HAP-1 (cell line): Measurements from ENCODE around the gene TK2.
"Not testable (repeated sequence)": the region's sequence is repeated elsewhere in the genome, so short reads cannot be mapped to it uniquely, and the experiment has no call there.

ENCODE experiments used
- DNase-seq, 2 experiments: peaks; one replicate each; pipeline ENCODE4 v3.0.0-alpha.2; 2016 to 2020; ENCODE audit warnings: low spot score in 2 of 2
- H3K27me3 ChIP-seq: fragments of 250-450 bp; sonication (Bioruptor Pico); 2 replicates; pipeline ENCODE4 v1.5.1; 2020; ENCODE audit warnings: low read depth, mild to moderate bottlenecking, moderate library complexity
- H3K36me3 ChIP-seq: fragments of 250-450 bp; sonication (Bioruptor Pico); replicated peaks from 2 replicates; pipeline ENCODE4 v1.5.1; 2020; ENCODE audit warnings: mild to moderate bottlenecking
- H3K4me1 ChIP-seq: fragments of 250-450 bp; sonication (Bioruptor Pico); 2 replicates; pipeline ENCODE4 v1.5.1; 2020; ENCODE audit warnings: mild to moderate bottlenecking
- H3K4me3 ChIP-seq: fragments of 250-450 bp; sonication (Bioruptor Pico); 2 replicates; pipeline ENCODE4 v1.5.1; 2020; ENCODE audit warnings: mild to moderate bottlenecking, moderate library complexity
- H3K9me3 ChIP-seq: fragments of 250-450 bp; sonication (Bioruptor Pico); 2 replicates; pipeline ENCODE4 v1.5.1; 2020; ENCODE audit warnings: mild to moderate bottlenecking, moderate library complexity
- in situ Hi-C: fragments of 300-500 bp; cut with MboI; formaldehyde crosslinking; loops from 3 replicates; pipeline ENCODE4 v1.14.3; 2020; ENCODE audit warnings: low sequenced_read_pairs, inconsistent platforms, mixed read lengths

TK2 gene

GRCh38 chr16:66469291-66469946 lies 80.5 kb downstream of the TK2 start:
- Histone ChIP-seq H3K9me3 (no peaks in the 10 kb centered on the region), H3K36me3 (no peaks in the 10 kb centered on the region), H3K4me1 (no peaks in the 10 kb centered on the region), H3K4me3 (no peak overlapping the region), H3K27me3 (peaks cover 11% of the 10 kb centered on the region)
- in situ Hi-C loops, result no loop called here
- no peak for DNase-seq

GRCh38 chr16:66468321-66468965 lies 81.5 kb downstream of the TK2 start:
- Histone ChIP-seq H3K4me3 (no peak overlapping the region), H3K27me3 (peaks cover 21% of the 10 kb centered on the region), H3K36me3 (no peaks in the 10 kb centered on the region), H3K4me1 (no peaks in the 10 kb centered on the region), H3K9me3 (no peaks in the 10 kb centered on the region; the same call in 1 of the 2 replicates)
- DNase-seq, result no peak
- in situ Hi-C loops, result no loop called here

- Histone ChIP-seq H3K27me3 (peaks cover 26% of the 10 kb centered on the region), H3K4me3 (no peak overlapping the region), H3K36me3 (no peaks in the 10 kb centered on the region), H3K9me3 (no peaks in the 10 kb centered on the region; the same call in 1 of the 2 replicates), H3K4me1 (no peaks in the 10 kb centered on the region)
- in situ Hi-C loops, result no loop called here
- DNase-seq, result no peak
These were observed 82.3 kb downstream of the TK2 start for GRCh38 chr16:66467611-66468010.

GRCh38 chr16:66466636-66467035 lies 83.3 kb downstream of the TK2 start:
- H3K36me3 ChIP-seq, DNase-seq, H3K4me3 ChIP-seq, in situ Hi-C loops, H3K9me3 ChIP-seq, H3K4me1 ChIP-seq: not testable (repeated sequence)
- peaks cover 30% of the 10 kb centered on the region for H3K27me3 ChIP-seq

- DNase-seq, in situ Hi-C loops, H3K9me3 ChIP-seq, H3K36me3 ChIP-seq, H3K4me3 ChIP-seq, H3K4me1 ChIP-seq: not testable (repeated sequence)
- peaks cover 33% of the 10 kb centered on the region for H3K27me3 ChIP-seq
These were observed 84.0 kb downstream of the TK2 start for GRCh38 chr16:66465946-66466345.

GRCh38 chr16:66462912-66463311 lies 87.0 kb downstream of the TK2 start:
- H3K4me3 ChIP-seq, result no peak overlapping the region
- in situ Hi-C loops, result no loop called here
- no peak for DNase-seq

GRCh38 chr16:66460703-66461102 lies 89.2 kb downstream of the TK2 start:
- Histone ChIP-seq H3K4me3 (no peak overlapping the region), H3K4me1 (no peaks in the 10 kb centered on the region), H3K36me3 (no peaks in the 10 kb centered on the region), H3K27me3 (peaks cover 39% of the 10 kb centered on the region), H3K9me3 (no peaks in the 10 kb centered on the region; the same call in 1 of the 2 replicates)
- in situ Hi-C loops, result no loop called here
- DNase-seq, result no peak

More at GRCh38 chr16:66462912-66463311, 87.0 kb downstream of the TK2 start:
- peaks cover 33% of the 10 kb centered on the region for H3K27me3 ChIP-seq
- no peaks in the 10 kb centered on the region; the same call in 1 of the 2 replicates for H3K9me3 ChIP-seq
- no peaks in the 10 kb centered on the region for H3K4me1 ChIP-seq
- H3K36me3 ChIP-seq, result no peaks in the 10 kb centered on the region

GRCh38 chr16:66459878-66460277 lies 90.0 kb downstream of the TK2 start:
- no peaks in the 10 kb centered on the region; the same call in 1 of the 2 replicates for H3K9me3 ChIP-seq
- peaks cover 31% of the 10 kb centered on the region for H3K27me3 ChIP-seq
- DNase-seq, result peak in 1 of 2 experiments; percentile 26
- no peak overlapping the region for H3K4me3 ChIP-seq
- in situ Hi-C loops, result no loop called here
- no peaks in the 10 kb centered on the region for H3K36me3 ChIP-seq
- H3K4me1 ChIP-seq, result no peaks in the 10 kb centered on the region

GRCh38 chr16:66458853-66459252 lies 91.1 kb downstream of the TK2 start:
- H3K36me3 ChIP-seq, result no peaks in the 10 kb centered on the region
- no peak for DNase-seq
- no peak overlapping the region for H3K4me3 ChIP-seq
- in situ Hi-C loops, result no loop called here
- H3K9me3 ChIP-seq, result no peaks in the 10 kb centered on the region; the same call in 1 of the 2 replicates
- no peaks in the 10 kb centered on the region for H3K4me1 ChIP-seq
- peaks cover 22% of the 10 kb centered on the region for H3K27me3 ChIP-seq

GRCh38 chr16:66458292-66458691 lies 91.6 kb downstream of the TK2 start:
- H3K4me3 ChIP-seq, result no peak overlapping the region
- no peaks in the 10 kb centered on the region for H3K36me3 ChIP-seq
- DNase-seq, result no peak
- H3K4me1 ChIP-seq, result no peaks in the 10 kb centered on the region
- in situ Hi-C loops, result no loop called here
- H3K27me3 ChIP-seq, result peaks cover 16% of the 10 kb centered on the region
- H3K9me3 ChIP-seq, result no peaks in the 10 kb centered on the region; the same call in 1 of the 2 replicates
